HUES6 (cell line): ENCODE data around the gene COL6A1.
A peak's percentile ranks its signal among the peaks of the same experiment; 100 is the strongest.

Experiments
- H3K27ac ChIP-seq: 2 replicates; pipeline ENCODE4 v1.7.0; 2013; ENCODE audit warnings: low read depth, mild to moderate bottlenecking, low read length, inconsistent platforms
- H3K27me3 ChIP-seq: 2 replicates; pipeline ENCODE4 v1.6.1; 2013; ENCODE audit warnings: low read length; ENCODE audit not compliant: control insufficient read depth, insufficient read depth
- H3K36me3 ChIP-seq: 2 replicates; pipeline ENCODE4 v1.6.1; 2013; ENCODE audit warnings: low read length; ENCODE audit not compliant: control insufficient read depth, insufficient read depth
- H3K4me1 ChIP-seq: 2 replicates; pipeline ENCODE4 v1.6.1; 2013; ENCODE audit warnings: low read length; ENCODE audit not compliant: control insufficient read depth, insufficient read depth
- H3K4me3 ChIP-seq: 2 replicates; pipeline ENCODE4 v1.5.1; 2013; ENCODE audit warnings: low read depth, low read length
- H3K9ac ChIP-seq: one replicate; pipeline ENCODE4 v1.6.1; 2013; ENCODE audit warnings: mild to moderate bottlenecking, low read length
- H3K9me3 ChIP-seq: 2 replicates; pipeline ENCODE4 v1.6.1; 2013; ENCODE audit warnings: low read depth, low read length; ENCODE audit not compliant: control insufficient read depth, insufficient read depth

The COL6A1 gene, protein sequence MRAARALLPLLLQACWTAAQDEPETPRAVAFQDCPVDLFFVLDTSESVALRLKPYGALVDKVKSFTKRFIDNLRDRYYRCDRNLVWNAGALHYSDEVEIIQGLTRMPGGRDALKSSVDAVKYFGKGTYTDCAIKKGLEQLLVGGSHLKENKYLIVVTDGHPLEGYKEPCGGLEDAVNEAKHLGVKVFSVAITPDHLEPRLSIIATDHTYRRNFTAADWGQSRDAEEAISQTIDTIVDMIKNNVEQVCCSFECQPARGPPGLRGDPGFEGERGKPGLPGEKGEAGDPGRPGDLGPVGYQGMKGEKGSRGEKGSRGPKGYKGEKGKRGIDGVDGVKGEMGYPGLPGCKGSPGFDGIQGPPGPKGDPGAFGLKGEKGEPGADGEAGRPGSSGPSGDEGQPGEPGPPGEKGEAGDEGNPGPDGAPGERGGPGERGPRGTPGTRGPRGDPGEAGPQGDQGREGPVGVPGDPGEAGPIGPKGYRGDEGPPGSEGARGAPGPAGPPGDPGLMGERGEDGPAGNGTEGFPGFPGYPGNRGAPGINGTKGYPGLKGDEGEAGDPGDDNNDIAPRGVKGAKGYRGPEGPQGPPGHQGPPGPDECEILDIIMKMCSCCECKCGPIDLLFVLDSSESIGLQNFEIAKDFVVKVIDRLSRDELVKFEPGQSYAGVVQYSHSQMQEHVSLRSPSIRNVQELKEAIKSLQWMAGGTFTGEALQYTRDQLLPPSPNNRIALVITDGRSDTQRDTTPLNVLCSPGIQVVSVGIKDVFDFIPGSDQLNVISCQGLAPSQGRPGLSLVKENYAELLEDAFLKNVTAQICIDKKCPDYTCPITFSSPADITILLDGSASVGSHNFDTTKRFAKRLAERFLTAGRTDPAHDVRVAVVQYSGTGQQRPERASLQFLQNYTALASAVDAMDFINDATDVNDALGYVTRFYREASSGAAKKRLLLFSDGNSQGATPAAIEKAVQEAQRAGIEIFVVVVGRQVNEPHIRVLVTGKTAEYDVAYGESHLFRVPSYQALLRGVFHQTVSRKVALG

DNA sequence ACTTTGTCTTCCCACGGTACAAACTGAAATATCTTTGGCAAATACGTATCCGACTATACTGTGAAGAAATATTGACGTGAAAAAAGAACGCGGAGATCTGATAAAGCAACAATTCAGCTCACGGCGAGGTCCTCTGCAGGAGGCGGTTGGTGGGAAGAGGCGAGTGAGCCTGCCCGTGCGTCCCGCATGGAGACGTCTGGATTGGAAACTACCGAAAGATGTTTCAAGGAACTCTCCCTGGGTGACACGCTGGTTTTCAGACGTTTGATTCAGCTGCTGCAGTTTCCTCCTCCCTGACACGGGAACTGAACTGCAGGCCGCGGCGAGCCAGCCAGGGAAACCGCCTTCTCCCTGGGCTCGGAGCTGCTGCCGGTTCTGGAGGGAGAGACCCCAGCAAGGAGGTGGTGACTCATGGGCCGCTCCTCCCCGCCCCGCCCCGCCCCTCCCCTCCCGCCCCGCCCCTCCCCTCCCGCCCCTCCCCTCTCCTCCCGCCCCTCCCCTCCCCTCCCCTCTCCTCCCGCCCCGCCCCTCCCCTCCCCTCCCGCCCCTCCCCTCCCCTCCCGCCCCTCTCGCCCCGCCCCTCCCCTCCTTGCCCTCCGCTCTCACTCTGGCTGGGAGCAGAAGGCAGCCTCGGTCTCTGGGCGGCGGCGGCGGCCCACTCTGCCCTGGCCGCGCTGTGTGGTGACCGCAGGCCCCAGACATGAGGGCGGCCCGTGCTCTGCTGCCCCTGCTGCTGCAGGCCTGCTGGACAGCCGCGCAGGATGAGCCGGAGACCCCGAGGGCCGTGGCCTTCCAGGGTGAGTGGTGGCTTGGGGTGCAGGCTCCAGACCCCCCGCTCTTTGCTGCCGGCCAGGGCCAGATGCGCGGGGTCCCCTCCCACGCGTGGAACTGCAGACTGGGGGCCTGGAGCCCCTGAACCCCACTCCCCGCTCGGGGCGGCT, at the start of gene COL6A1:
TSS of gene COL6A1 (plus strand) at position 620 of the 941 bp plus-strand sequence. CDS start at position 701, 81 bp downstream.
- H3K4me3 ChIP-seq, result peak within 1 kb of the TSS; percentile 93

GRCh38 chr21:45932922-45933502, 48.6 kb upstream of the COL6A1 start:
- Histone ChIP-seq H3K4me1 (no peaks in the 10 kb centered on the region; the same call in 1 of the 2 replicates), H3K36me3 (no peaks in the 10 kb centered on the region)

More for the DNA sequence above, at the start of gene COL6A1:
- H3K9ac ChIP-seq, result peak within 1 kb of the TSS; percentile 88
- H3K9me3 ChIP-seq, result no peaks in the 10 kb centered on the region
- H3K27me3 ChIP-seq, result peaks cover 18% of the 10 kb centered on the region
- peaks cover 26% of the 10 kb centered on the region for H3K36me3 ChIP-seq
- H3K4me1 ChIP-seq, result peaks cover 28% of the 10 kb centered on the region; the same call in 1 of the 2 replicates
- peak within 1 kb of the TSS; percentile 75; the same call in 1 of the 2 replicates for H3K27ac ChIP-seq

DNA sequence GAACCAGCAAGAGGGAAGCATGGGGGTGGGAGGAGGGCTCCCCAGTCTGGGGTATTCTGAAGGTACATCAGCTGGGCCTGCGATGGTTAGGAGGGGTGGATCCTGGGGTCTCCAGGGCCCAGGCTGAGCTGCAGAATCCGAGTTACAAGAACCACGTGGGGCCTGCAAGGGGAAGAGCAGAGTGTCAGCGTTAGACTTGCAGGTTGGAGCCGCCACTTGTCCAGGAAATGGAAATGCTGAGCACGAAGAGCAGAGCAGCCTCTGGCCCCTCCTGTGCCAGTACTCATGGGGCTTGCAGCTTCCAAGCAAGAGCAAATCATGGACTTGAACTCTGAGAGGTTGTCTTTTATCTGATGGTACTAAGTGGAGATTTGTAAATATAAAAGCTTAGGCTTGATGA, 47.5 kb upstream of the COL6A1 start:
- H3K9ac ChIP-seq, result no peak overlapping the region
- peaks cover 32% of the 10 kb centered on the region; the same call in 1 of the 2 replicates for H3K9me3 ChIP-seq
- no peaks in the 10 kb centered on the region for H3K27me3 ChIP-seq
- H3K4me1 ChIP-seq, result no peaks in the 10 kb centered on the region; the same call in 1 of the 2 replicates
- H3K36me3 ChIP-seq, result no peaks in the 10 kb centered on the region
- H3K27ac ChIP-seq, result no peak overlapping the region
- H3K4me3 ChIP-seq, result no peak overlapping the region

More at GRCh38 chr21:45932922-45933502, 48.6 kb upstream of the COL6A1 start:
- Histone ChIP-seq H3K4me3 (no peak overlapping the region), H3K27me3 (no peaks in the 10 kb centered on the region), H3K9ac (no peak overlapping the region), H3K27ac (no peak overlapping the region), H3K9me3 (peaks cover 32% of the 10 kb centered on the region; the same call in 1 of the 2 replicates)

DNA sequence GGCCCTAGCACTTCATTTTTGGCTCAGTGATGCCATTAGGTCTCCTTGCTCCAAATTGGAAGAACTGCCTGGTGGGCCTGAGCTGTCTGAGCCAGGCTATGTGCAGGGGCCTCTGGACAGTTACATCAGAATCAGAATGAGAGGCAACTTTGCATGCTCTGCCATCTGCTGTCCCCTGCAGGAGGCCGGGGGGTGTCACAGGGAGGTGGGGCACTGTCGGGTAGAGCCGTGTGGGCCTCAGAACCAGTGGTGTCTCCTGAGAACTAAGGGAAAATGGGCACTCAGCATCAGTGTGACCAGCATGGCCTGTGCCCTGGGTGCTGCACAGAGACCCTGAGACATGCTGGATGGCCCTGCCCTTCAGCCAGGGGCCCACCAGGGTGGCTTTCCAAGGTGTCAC, 47.0 kb upstream of the COL6A1 start:
- H3K4me3 ChIP-seq, result no peak overlapping the region
- H3K36me3 ChIP-seq, result no peaks in the 10 kb centered on the region
- H3K9ac ChIP-seq, result no peak overlapping the region
- H3K27ac ChIP-seq, result no peak overlapping the region
- H3K4me1 ChIP-seq, result no peaks in the 10 kb centered on the region; the same call in 1 of the 2 replicates
- no peaks in the 10 kb centered on the region for H3K27me3 ChIP-seq
- H3K9me3 ChIP-seq, result peaks cover 32% of the 10 kb centered on the region; the same call in 1 of the 2 replicates

DNA sequence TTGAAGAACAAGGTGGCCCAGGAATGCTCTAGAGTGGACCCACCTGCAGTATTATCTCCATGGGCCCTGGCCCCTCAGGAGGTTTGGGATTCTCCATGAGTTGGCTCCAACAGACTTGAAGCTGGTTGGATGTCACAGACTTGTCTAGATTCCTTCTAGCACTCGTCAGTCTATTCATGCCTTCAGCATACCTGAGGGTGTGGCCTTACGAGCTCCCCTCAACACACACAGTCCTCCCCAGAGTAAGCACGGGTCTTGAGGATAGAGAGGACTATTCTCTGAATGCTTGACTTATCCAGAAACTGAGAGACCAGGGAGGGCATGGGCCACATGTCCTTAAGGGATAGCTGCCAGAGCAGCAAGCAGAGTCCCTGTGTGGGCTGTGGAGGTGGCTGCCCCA, 45.9 kb upstream of the COL6A1 start:
- no peak overlapping the region for H3K4me3 ChIP-seq
- no peaks in the 10 kb centered on the region for H3K27me3 ChIP-seq
- no peaks in the 10 kb centered on the region; the same call in 1 of the 2 replicates for H3K4me1 ChIP-seq
- H3K9me3 ChIP-seq, result peaks cover 32% of the 10 kb centered on the region; the same call in 1 of the 2 replicates
- H3K27ac ChIP-seq, result no peak overlapping the region
- H3K36me3 ChIP-seq, result no peaks in the 10 kb centered on the region
- H3K9ac ChIP-seq, result no peak overlapping the region

GRCh38 chr21:45937721-45938452, 43.7 kb upstream of the COL6A1 start:
- peaks cover 26% of the 10 kb centered on the region; the same call in 1 of the 2 replicates for H3K9me3 ChIP-seq
- H3K9ac ChIP-seq, result no peak overlapping the region
- no peak overlapping the region for H3K27ac ChIP-seq

GRCh38 chr21:45938453-45938755, 43.2 kb upstream of the COL6A1 start:
- Histone ChIP-seq H3K27me3 (no peaks in the 10 kb centered on the region), H3K36me3 (no peaks in the 10 kb centered on the region), H3K9me3 (peaks cover 26% of the 10 kb centered on the region; the same call in 1 of the 2 replicates), H3K9ac (no peak overlapping the region), H3K4me1 (no peaks in the 10 kb centered on the region; the same call in 1 of the 2 replicates), H3K4me3 (no peak overlapping the region), H3K27ac (no peak overlapping the region)

More at GRCh38 chr21:45937721-45938452, 43.7 kb upstream of the COL6A1 start:
- no peak overlapping the region for H3K4me3 ChIP-seq
- no peaks in the 10 kb centered on the region for H3K36me3 ChIP-seq
- no peaks in the 10 kb centered on the region for H3K27me3 ChIP-seq
- H3K4me1 ChIP-seq, result no peaks in the 10 kb centered on the region; the same call in 1 of the 2 replicates

DNA sequence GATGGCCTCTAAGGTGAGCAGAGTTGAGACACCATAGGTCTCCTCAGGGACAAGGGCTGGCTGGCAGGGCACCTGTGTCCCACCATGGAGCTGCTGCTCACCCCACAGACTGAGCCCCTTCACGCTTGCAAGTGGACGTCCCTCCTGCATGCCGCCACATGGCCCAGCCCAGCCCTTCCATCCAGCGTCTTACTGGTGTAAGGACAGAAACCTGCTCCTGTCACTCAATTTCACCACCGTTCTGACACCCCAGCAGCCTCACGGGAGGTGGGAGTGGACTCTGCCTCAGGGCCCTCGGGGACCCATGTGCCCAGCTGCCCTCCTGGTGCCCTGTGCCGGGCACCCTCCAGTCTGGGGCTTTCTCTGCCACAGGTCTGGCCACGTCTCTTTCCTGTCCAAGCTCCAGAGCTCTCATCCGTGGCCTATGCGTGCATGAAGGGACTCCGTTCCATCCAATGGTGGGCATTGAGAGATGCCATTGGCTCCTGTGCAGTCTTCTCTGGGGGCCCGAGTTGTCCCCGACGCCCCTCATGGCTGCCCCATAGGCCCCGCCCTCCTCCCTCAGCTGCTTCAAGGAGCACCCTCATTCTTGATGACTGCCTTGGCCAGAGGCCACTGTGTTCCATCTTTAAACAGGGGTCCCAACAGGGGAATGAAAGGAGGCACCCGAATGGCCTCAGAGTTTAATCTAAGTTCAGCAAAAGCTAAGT, 42.6 kb upstream of the COL6A1 start:
- H3K4me1 ChIP-seq, result no peaks in the 10 kb centered on the region; the same call in 1 of the 2 replicates
- H3K27me3 ChIP-seq, result no peaks in the 10 kb centered on the region
- no peak overlapping the region for H3K9ac ChIP-seq
- no peaks in the 10 kb centered on the region for H3K36me3 ChIP-seq
- H3K4me3 ChIP-seq, result no peak overlapping the region
- peaks cover 26% of the 10 kb centered on the region; the same call in 1 of the 2 replicates for H3K9me3 ChIP-seq
- no peak overlapping the region for H3K27ac ChIP-seq

- H3K27ac ChIP-seq, result no peak overlapping the region
- no peak overlapping the region for H3K9ac ChIP-seq
- H3K4me1 ChIP-seq, result no peaks in the 10 kb centered on the region
- no peak overlapping the region for H3K4me3 ChIP-seq
- no peaks in the 10 kb centered on the region for H3K27me3 ChIP-seq
- H3K36me3 ChIP-seq, result no peaks in the 10 kb centered on the region
- peaks cover 26% of the 10 kb centered on the region; the same call in 1 of the 2 replicates for H3K9me3 ChIP-seq
These were observed 42.0 kb upstream of the COL6A1 start for GRCh38 chr21:45939521-45940045.
